ENCODE measurements around the gene DLK1.

Gene DLK1

DNA sequence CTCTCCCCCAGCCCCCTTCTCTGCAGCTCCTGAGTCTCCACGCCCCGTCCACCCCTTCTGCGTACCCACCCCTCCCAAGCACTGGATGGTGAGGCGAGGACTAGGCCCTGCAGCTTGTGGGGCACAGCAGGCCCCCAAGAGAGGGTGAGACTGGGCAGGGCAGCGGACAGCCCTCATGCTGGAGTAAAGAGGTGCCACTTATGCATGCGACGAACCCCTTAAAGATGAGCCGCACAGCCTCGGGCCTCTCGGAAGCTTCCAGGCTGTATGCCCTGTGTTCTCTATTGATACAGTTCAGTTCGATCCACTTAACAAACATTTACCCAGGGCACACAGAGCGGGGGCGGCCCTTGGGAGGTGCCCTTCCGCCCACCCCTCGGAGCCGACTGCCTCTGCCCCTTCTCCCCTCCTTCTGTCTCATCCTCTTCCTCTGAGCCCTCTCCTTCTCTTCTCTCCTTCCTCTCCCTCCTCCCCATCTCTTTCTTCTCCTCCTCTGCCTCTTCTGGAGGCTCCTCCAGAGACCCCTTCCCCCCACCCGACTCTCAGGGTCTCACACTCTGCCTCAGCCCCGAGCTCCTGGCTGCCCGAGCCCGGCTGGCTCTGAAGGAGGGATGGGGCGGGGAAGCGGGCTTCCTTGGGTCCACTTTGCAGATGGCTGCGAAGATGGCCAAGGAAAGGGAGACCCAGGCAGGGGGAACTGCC lies 32.7 kb upstream of the DLK1 start:
- no peak for DNase-seq (ENCODE audit: low read depth)

DNA sequence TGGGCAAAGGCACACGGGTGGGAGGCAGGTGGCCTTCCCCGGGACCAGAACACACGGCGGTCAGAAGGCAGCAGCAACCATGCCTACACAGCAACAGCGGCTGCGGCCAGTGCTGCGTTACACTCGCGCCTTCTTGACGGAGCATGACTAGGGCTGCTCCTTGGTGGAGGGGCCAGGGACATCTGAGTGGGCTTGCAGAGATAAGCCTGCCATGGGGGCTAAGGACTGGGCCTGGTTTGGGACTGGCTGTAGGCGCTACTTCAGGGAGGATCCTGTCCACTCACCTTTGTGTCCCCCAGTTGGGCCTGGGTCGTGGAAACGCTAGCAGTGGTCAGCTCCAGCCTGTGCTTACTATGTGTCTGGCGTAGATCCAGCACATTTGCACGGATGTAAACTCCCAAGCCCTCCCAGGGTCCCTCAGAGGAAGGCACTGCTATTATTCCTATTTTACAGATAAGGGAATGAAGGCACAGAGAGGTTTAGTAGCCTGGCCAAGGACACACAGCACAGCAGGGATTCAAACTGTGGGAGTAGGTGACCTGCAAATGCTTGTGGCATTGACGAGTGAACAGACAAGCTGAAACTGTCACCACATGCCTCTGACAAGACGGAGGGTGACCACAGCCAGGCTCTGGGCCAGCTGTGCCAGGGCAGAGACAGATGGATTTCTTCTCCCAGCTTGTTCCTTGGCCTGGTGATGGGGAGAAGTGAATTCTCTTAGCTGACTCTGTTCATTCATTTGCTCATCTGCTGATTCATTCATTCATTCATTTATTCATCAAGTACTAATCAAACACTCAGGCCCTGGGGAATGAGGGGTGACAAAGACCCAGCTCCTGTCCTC lies 31.9 kb upstream of the DLK1 start:
- no peak for DNase-seq (ENCODE audit: low read depth)

DNA sequence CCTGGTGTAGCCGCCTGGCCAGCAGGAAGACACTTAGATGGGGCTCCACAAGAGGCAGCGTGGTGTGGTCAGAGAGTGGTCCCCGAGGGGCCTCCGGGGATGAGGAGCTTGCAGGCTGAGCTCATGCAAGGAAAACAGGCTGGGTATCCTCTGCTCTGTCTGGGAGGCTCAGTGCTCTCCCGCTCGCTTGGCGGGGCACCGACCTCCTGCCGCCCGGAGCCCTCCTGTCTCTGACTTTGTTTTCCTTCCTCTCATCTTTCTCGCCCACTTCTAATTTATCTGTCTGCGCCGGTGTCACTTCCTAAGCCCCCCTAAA lies 31.3 kb upstream of the DLK1 start:
- no peak for DNase-seq (ENCODE audit: low read depth)

DNA sequence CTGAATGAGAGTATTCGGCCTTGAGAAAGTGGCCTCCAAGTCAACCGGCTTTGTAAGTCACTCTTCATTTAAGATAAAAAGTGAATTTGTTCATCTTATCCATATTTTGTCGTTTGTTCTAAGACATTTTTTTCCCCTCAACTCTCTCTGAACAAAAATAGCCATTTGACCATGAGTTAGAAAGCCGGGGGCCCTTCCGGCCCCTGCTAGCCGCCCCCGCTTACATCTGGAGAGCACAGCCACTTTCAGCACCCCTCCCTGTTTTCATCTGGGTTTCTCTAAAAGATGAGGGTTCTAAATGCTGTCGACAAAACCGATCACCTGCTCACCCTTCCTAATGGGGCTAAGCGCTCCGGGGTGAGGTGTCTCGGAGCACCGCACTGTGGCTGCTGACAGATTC lies 30.7 kb upstream of the DLK1 start:
- no peak for DNase-seq (ENCODE audit: low read depth)

DNA sequence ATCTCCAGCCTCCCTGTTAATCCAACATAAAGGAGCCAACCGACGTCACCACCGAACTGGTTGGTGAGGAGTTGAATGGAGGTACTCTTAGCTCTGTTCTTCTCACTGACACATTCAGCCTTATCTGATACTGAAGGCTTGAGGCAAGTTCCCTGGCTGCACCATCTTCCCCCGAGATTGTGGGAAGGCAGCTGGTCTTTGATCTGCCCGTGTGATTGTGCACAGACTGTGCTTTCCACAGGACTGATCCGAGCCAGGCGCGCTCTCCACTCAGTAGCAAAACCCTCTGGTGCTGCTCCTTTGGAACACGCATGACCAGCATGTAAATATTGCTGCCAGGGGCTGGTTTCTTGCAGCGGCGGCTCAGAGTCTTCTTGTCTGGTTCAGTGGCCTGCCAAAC lies 30.1 kb upstream of the DLK1 start:
- DNase-seq (ENCODE audit: low read depth), result no peak

DNA sequence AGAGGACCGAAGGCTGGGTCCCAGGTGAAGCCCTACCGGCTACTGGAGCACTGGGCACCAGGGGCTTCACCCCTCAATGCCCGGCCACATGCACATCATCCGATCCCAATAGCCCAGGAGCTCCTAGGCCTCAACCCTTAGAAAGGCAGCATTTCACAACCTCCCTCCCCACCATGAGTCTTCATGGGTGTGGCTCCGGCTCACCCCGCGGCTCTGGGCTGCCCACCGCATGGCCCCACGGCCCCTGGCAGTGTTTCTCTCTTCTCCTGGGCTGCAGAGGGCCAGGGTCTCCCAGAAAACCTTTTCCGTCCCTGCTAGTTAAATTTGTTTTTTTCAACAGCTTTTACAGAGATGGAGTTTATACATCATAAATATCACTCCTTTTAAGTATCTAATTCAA lies 28.6 kb upstream of the DLK1 start:
- DNase-seq (ENCODE audit: low read depth), result no peak

DNA sequence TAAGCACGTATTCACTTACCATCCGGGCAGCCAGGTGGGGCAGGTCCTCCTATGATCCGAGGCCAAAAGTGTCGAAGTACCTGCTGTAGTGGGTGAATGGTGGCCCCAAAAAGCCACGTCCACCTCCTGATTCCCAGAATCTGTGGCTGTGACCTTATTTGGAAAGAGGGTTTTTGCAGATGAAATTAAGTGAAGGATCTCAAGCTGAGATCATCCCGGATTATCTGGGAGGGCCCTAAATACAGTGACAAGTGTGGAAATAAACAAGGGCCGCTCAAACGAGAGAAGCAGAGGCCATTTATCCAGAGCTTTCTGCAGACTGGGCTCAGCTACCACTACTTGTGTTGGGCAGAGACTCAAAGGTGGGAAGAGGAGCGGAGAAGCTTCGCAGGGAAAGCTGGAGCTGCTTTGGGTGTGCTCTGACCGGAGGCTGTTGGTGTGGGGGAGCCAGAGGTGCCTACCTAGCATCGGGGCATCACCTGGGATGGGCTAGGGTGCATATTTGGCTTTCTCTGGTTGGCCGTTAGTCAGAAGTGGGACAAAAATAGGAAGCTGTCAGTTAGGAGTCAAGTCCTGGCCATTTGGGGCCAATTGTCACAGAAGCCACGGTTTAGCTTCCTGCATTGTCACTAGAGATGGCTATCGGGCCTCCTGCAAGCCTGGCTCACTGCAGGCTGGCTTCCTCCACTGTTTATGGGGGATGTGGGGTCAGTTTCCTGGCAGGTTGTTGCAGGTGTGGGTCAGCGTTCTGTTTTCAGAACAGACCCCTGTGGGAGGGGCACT lies 27.8 kb upstream of the DLK1 start:
- DNase-seq (ENCODE audit: low read depth), result no peak

DNA sequence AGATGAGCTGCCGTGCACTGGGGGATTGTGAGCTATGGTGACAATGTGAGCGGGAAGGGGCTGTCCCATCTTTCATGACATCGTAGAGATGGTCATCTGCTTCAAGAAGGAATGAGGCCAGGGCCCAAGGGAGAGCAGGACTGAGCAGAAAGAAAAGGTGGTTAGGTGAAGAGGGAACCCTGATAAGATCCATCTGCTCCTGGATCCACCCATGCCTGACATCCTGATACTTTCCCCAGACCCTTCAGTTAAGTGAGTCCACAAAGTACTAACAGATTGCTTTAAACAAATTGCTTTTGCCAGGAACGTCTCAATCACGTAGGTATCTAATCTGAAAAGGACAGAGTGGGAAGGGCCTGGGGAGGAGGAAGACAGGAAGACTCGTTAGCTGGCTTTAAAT lies 25.4 kb upstream of the DLK1 start:
- DNase-seq (ENCODE audit: low read depth), result no peak

DNA sequence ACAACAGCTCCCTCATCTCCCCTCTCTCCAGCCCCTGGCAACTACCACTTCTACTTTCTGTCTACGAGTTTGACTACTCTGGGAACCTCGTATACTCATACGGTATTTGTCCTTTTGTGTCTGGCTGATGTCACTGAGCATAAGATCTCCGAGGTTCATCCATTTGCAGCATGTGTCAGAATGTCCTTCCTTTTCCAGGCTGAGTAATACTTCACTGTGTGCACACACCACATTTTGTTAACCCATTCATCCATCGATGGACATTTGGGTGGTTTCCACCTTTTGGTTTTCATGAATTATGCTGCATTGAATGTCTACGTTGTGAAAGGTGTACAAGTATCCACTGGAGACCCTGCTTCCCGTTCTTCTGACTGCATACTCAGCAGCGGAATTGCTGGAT lies 24.1 kb upstream of the DLK1 start:
- no peak for DNase-seq (ENCODE audit: low read depth)

DNA sequence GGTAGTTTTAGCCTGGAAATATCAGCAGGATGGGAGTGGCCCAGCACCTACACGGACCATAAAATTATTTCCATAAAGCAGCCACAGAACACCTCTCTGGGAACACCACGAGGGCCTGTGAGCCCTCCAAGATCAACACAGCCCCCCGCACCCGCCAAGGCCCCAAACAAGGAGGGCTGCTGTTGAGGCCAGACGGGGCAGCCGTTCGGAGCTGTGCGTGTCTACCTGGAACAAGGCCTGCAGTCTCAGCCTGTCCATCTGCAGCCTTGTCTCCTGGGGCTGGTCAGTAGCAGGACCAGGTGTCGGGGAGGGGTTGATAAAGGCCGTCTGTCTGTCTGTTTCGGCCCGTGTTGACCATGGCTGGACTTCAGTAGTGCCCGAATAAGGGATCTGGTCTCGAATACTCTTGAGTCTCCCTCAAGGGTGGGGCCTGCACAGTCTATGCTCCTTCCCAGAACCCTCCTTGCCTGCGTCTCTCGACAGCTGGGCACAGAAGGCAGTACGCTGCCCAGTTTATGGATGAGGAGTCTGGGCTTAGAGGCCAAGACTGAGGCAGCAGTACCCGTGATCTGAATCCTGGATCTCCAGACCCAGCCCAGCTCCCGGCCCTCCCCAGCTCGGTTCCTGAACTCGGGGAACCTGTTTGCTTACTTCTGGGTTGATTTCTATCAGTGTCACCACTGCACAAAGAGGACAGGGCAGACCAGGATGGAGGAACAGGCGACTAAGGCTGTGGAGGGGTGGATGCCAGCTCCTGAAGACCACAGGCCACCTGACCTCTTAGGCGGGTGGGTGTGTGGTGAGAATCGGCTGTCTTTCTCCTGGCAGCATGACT lies 23.1 kb upstream of the DLK1 start:
- no peak for DNase-seq (ENCODE audit: low read depth)

DNA sequence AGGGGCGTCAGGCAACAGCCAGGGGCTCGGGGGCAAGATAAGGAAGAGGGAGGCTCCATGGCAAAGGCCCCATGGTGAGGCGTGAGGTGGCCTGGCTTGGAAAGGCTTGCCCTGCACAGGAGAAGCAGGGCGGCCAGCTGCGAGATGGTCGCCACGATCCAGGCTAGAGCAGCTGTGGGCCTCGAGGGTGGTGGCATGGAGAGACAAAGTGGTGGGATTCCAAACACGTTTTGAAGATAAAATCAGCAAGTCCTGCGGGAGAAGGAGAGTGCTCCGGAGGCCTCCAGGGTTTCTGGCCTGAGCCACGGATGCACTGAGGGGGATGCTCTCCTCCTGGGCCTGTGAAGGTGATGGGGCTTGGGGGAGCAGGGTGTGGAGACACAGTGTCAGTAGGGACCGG lies 20.5 kb upstream of the DLK1 start:
- DNase-seq (ENCODE audit: low read depth), result no peak

DNA sequence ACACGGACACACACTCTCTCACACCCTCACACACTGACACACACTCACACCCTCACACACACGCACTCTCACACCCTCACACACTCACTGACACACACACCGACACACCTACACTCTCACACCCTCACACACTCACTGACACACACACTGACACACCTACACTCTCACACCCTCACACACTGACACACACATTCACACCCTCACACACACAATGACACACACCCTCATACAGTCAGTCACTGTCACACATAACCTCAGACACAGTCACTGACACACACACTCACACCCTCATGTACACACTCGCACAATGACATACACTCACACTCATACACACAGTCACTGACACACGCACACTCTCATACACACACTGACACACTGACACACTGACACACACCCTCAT lies 19.8 kb upstream of the DLK1 start:
- no peak for DNase-seq (ENCODE audit: low read depth)

DNA sequence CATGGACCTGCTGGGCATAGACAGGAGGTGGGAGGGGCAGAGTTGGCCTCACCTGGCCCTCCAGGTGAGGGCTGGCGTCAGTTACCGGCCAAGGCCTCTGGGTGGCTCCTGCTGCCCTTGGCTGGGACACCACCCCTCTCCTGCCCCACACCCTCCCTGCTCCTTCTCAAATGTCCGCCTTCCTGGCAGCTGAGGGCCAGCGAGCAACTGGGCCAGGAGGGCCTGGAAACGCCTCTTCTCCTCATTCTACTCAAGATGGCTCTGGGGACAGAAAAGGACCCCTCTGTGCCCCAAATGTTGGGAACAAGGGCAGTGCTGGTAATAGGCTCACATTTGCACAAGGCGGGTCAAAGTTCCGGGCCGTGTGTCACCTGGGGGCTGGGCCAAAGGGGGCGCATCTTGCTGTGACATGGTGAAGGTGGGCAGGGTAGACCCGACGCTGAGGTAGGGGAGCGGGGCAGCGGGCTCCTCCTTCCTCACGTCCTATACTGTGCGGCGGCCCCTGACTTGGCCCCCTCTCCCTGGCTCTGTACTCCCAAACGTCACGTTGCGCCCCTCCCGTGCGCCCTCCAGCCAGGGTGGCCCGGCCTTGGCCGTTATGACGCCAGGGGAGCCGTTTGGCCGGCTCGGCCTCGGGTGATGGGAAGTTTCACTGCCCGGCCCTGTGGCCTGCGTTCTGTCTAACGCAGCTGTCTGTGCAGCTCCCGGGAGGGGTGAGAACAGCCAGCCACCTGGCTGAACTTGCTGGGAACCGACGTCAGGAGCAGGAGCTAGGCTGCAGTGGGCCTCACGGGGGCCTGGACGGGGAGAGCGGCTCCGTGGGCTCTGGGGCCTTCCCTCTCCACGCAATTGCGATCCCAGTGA lies 18.0 kb upstream of the DLK1 start:
- no peak for DNase-seq (ENCODE audit: low read depth)

DNA sequence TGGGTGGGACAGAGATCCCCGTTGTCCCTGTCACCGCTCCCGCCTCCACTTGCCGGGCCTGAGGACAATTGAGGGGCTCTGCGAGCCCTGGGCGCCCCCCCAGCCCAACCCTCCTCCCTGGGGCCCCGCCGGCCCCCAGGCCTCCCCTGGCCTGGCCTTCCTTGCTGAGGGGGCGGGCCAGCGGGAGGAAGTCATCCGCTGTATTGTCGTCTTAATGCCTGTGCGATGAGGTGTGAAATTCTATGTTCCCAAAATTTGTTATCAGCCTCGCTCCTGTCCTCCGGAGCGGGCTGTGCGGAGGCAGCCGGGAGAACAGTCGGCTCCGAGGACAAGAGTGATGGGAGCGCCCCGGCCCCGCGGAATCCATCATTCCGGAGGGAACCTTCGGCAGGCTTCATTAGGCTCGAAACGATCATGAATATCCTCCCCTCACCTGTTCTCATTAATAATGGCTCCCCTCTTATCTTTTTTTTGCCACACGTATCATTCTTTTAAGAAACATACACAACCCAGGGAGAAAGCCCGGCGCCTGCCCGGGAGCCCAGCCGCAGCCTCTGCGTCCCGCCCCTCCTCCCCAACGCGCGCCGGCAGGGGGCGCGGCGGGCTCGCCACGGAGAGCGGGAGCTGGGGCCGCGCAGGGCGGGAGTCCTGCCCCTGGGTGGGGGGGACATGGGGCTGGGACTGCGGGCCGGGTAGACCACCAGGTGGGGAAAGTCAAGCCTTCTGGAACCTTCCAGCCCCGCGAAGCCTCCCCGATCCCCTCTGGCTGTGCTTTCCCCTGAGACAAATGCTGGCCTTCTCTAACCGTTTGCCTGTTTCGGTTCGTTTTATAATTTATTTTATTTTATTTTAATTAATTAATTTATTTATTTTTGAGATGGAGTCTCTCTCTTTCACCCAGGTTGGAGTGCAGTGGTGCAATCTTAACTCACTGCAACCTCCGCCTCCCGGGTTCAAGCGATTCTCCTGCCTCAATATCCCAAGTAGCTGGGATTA lies 17.1 kb upstream of the DLK1 start:
- no peak for DNase-seq (ENCODE audit: low read depth)

DNA sequence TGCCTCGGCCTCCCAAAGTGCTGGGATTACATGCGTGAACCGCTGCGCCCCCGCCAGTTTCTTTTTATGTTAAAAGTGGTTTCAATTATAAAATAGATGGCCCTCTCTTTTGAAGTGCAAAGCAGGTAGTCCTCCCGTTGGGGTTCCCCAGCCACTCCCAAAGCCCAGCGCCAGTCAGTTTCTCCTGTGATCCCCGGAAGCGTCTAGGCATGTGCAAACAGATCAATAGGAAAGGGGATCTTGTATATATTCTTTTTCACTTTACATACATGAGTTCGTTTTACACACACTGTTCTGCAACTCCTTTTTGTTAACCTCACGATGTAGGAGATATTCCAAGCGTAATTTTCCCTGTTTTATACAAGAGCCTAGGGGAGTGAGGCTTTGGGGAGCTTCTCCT lies 16.3 kb upstream of the DLK1 start:
- no peak for DNase-seq (ENCODE audit: low read depth)

DNA sequence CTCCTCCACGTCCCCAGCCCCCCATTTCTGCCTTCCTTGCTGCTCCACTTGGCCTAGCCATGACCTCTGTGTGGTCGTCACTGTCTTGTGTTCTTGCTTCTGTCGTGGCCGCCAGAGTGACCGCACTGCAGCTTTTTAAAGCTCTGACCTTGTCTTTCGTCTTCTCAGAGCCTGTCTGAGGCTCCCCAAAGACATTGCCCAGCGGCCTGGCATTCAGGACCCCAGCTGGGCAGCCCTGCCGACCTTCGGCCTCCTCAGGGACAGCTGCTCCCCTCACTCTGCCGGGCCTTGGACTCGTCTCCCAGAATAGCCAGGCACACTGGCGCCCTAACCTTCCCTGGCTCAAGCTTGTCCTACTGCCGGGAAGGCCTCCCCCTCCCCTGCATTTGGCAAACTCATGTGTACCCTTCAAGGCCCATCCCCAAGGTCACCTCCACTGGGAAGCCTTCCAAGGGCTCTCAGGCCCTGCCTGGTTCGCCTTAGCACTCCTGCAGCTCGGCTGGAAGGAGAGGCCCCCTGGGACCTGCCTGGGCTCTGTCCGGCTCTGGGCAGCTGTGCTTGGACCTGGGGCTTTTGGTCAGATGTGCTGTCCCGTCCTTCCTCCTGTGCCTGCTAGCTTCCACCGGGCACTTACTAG lies 15.7 kb upstream of the DLK1 start:
- no peak for DNase-seq (ENCODE audit: low read depth)

DNA sequence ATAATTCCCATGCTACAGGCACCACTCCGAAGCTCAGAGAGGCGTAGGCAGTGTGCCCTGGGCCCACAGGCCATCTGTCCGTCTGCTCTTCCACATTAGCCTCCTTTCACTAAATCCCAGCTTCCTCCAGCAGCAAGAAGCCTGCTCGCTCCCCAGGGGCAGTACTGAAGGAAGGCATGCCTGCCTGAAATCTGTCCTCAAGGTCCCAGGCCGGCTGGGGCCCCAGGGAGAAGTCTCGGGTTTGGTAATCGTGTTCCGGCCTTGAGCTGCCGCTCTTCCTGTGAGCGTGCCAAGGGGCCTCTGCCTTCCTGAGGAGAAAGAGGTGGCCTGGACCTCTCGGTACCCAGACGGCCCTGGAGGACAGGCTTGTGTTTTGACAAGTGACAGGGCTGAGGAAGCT lies 15.2 kb upstream of the DLK1 start:
- DNase-seq (ENCODE audit: low read depth), result no peak

DNA sequence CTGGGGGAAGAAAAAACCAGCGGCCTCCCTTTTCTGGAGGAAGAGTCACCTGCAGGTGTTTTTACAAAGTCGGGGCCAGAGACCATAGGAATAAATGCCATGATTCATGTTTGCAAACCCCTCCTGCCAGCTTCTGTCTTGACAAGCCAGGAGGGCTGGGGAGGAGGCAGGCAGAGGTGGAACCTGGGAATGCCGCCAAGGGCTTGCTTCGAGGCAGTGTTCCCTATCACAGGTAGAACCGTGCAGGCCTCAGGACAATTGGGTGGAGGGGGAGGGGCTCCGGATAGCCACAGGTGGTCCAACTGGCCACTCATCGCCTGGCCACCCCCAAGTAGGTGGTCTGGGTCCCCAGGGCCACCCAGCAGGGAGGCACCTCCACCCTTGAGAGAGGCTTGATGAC lies 14.2 kb upstream of the DLK1 start:
- no peak for DNase-seq (ENCODE audit: low read depth)

DNA sequence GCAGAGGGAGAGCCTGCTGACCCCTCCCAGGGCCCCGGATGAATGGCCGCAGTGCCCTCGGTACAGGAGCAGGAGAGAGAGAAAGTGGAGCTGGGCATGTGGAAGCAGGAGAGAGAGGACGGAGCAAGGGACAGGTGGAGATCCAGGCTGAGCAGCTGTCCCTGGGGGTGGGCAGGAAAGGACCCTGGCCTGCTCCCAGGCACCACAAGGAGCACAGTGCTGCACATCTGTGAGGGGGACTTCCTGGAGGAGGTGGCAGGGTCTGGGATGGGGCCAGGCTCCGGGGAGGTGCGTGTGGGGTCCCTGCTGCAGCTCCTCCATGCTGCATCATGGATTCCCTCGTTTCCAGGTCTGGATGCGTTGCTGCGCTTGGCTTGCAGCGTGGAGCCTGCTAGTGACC lies 13.0 kb upstream of the DLK1 start:
- DNase-seq (ENCODE audit: low read depth), result no peak
